HG02763 (cell line): Measurements from ENCODE around the gene KRTAP10-9.
"Not testable (repeated sequence)": the region's sequence is repeated elsewhere in the genome, so short reads cannot be mapped to it uniquely, and the experiment has no call there.

Experiments
- ATAC-seq: cut with Tn5 transposase; IDR thresholded peaks from one replicate; pipeline ENCODE4 v1.9.1; 2021; ENCODE audit warnings: mild to moderate bottlenecking, moderate library complexity; ENCODE audit not compliant: unreplicated experiment

KRTAP10-9 gene

DNA sequence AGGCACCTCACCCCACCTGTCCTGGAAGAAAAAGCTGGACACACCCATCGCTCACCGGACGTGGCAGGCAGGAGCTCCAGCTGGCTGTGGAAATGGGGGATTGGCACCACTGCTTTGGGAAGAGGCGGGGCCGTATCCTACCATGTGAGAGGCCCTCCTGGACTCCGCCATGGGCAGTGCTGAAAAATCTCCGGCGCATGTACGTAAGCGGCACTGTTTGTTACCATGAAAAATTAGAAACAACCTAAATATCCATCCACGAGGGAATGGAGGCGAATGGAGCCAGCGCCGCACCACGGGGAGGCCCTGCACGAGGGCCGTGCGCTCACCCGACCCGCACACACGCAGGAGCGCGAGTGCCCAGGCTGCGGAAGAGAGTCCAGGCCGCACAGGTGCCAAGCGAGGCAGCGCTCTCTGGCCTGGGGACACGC, 11.9 kb upstream of the KRTAP10-9 start:
- no peak for ATAC-seq

- ATAC-seq: no peak
These were observed 11.4 kb upstream of the KRTAP10-9 start for GRCh38 chr21:44615466-44615865.

GRCh38 chr21:44615911-44616590, 10.8 kb upstream of the KRTAP10-9 start:
- no peak for ATAC-seq

GRCh38 chr21:44616591-44616926, 10.3 kb upstream of the KRTAP10-9 start:
- ATAC-seq: no peak

DNA sequence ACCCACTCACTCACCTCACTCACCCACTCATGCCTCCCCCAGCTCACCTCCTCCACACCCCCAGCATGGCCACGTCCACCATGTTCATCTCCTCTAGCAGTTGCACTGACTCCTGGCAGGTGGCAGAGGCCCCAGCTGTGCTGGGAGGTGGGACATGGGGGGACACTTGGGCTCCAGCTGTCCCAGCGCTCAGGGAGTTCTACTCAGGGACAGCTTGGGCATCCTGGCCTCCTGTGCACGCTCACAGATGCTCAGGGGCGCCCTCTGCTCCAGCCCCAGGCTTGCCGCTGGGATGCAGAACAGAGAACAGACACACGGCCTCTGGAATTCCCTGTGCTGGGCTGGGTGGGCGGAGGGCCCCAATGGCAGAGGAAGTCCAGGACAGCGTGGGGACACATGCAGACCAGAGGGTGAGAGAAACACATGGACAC, 9.8 kb upstream of the KRTAP10-9 start:
- no peak for ATAC-seq

DNA sequence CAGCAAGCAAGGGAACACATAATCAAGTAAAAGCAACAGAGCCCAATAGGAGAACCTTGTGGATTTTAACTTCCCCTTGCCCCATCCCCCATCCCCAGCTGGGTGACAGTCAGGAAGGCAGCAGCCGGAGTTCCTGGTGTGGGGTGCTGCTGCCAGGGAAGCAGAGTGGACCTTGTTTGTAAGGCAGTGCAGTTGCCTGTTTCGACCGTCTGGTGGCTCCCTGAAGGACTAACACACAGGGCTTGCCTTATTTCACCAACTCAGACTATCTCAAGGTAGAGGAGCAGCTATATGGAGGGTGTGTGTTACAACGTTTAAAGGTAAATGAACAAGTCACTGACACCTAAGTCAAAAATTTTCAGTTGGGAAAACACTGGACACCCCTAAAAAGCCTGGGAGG, 8.4 kb upstream of the KRTAP10-9 start:
- ATAC-seq: no peak

- no peak for ATAC-seq
These were observed 8.0 kb upstream of the KRTAP10-9 start for GRCh38 chr21:44618909-44619308.

GRCh38 chr21:44619886-44620285, 7.0 kb upstream of the KRTAP10-9 start:
- ATAC-seq: no peak

DNA sequence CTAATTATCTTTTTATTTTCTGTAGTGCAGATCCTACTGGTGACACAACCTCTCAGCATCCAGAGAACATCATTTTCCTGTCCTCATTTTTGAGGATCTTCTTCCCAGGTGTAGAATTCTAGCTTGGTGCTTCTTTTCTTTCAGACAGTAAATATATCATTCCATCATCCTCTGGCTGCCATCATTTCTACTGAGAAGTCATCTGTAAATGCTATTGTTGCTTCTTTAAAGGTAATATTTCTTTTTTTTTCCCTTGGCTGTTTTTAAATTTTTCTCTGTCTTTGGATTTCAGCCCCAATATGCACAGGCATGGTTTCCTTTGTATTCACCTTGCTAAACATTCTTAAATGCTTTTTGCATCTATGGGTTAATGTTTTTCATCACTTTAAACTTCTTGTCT, 3.3 kb upstream of the KRTAP10-9 start:
- ATAC-seq: no peak

DNA sequence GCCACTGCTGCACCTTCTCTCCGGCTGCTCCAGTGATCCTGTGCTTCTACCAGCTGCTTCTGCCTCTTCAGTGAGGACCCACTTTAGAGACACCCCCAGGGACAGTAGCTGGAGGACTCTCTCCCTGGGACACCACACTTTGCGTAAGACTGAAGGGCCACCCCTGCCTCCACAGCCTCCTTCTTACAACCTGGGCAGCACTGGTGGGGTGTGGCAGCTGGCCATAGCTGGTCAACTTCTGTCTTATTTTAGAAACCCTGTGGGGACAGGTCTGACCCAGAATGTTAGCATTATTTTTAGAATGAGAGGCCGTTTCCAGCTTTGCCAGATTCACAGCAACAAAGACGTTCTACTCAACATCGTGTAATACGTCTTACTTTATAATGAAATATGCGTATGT, 1.1 kb upstream of the KRTAP10-9 start:
- no peak for ATAC-seq

DNA sequence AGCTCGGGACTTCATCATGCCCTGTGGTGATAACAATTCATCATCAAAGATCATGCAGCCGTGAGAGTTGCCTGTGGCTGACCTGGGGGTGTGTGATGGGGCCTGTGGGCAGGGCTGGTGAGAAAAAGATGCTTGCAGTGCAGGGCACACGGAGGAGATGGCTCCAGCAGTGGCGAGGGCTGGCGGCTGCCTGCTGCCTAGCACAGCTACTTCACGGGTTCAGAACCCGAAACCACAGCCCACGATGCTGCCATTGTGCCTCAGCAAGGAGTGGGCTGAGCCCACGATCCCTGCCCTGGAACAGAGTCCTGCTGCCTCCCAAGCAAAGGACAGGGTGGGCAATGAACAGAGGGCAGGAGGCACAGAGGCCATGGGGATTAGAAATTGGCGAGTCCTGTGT, 631 bp upstream of the KRTAP10-9 start:
- ATAC-seq: no peak

DNA sequence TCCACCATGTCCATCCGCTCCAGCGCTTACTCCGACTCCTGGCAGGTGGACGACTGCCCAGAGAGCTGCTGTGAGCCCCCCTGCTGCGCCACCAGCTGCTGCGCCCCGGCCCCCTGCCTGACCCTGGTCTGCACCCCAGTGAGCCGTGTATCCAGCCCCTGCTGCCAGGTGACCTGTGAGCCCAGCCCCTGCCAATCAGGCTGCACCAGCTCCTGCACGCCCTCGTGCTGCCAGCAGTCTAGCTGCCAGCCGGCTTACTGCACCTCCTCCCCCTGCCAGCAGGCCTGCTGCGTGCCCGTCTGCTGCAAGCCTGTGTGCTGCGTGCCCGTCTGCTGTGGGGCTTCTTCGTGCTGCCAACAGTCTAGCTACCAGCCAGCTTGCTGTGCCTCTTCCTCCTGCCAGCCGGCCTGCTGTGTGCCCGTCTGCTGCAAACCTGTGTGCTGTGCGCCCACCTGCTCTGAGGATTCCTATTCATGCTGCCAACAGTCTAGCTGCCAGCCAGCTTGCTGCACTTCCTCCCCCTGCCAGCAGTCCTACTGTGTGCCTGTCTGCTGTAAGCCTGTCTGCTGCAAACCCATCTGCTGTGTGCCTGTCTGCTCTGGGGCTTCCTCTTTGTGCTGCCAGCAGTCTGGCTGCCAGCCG, 409 bp downstream of the KRTAP10-9 start:
- ATAC-seq: not testable (repeated sequence)

DNA sequence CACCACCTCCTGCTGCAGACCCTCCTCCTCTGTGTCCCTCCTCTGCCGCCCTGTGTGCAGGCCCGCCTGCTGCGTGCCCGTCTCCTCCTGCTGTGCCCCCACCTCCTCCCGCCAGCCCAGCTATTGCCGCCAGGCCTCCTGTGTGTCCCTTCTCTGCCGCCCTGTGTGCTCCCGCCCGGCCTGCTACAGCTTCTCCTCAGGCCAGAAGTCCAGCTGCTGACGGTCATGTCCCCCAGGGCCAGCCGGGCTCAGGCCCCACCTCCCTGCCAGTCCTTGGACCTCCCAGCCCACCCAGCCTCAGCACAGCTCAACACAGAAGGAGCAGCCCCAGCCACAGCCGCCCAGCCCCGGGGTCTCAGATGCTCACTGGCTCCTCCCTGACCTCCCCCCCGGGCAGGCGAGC, 939 bp downstream of the KRTAP10-9 start:
- not testable (repeated sequence) for ATAC-seq

DNA sequence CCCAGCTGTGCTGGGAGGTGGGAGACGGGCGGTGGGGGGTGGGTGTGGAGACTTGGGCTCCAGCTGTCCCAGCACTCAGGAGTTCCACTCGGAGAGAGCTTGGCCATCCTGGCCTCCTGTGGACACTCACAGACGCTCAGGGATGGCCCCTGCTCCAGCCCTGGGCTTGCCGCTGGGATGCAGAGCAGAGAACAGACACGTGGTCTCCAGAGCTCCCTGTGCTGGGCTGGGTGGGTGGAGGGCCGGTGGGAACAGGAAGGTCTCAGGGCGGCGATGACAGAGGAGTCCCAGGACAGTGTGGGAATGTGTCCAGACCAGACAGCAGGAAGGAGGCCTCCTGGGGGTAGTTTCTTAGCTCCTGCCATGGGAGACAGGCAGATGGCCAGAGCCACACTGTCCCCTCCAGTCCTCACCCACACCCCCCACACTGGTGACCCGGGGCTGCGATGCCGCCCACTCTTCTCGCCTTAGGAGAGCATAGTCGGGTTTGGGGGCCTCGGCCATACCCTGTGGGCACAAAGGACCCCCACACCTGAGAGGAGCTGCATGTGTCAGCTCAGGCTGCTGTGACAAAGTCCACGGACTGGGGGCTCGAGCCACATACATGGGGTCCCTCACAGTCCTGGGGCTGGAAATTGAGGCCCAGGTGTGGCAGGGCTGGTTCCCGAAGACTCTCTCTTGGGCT, 2.0 kb downstream of the KRTAP10-9 start:
- ATAC-seq: no peak

DNA sequence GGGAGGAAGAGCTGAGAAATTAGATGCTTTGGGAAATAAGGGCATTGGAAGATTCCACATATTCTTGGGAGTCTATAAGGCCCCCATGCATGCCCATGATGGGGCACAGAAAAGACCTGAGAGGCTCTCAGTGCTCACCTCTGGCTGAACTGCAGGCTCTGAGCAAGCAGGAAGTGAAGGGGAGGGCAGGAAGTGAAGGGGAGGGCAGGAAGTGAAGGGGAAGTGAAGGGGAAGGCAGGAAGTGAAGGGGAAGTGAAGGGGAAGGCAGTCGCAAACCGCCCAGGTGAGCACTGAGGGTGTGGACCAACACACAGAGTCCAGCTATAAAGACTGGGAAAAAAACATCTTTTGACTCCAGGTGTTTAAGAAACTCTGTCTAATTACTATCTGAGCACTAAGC, 3.5 kb downstream of the KRTAP10-9 start:
- no peak for ATAC-seq

DNA sequence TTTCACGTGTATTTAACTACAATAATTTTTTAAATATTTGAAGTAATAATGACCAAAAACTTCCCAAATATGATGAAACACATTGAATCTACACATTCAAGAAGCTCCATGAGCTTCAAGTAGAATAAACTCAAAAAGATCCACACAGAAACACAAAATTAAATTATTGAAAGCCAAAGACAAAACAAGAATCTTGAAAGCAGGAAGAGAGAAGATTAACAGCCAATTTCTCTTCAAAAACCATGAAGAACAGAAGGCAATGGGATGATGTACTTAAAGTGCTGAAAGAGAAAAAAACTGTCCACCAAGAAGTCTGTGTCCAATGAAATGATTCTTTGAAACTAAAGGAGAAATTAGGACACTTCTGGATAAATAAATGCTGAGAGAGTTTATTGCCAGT, 5.2 kb downstream of the KRTAP10-9 start:
- no peak for ATAC-seq

DNA sequence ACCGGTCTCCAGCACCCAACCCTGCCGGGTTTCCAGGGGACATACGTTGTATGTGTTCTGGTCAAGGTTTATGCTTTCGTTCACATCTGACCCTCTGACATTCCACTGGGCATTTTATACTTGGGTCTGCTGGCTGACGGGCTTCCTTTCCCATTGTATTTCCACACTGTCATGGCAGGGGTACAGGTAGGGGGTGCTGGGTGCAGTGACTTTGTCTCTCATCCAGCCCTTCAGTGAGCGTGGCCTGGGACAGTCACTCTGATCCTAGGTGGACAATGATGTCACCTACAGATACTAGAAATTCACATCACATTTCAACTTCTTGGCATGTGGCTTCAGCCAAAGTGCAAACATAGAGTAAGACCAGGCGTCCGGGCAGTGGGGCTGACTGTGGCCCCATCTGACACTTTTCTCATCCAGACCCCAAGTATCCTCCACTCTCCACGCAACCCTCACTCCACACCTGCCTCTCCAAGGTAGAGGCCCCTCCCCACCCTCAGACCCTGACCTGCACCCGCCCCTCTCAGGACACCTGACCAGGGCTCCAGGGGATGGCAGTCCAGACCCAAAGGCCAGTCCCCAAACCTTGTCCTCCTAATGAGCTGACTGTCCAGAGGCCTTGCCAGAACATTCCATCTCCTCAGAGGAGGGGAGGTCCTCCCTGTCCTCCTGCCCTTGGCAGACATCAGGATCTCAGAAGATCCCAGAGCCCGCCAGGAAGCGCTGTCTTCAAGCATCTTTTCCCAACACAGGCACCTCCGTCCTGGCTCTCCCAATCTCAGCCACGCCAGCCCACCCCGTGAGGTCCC, 9.5 kb downstream of the KRTAP10-9 start:
- ATAC-seq: no peak

GRCh38 chr21:44637018-44637850, 10.3 kb downstream of the KRTAP10-9 start, which contains the start of gene KRTAP10-10:
KRTAP10-10 (plus strand) TSS chr21:44637356; CDS start chr21:44637418, 62 bp downstream.
- no peak for ATAC-seq

DNA sequence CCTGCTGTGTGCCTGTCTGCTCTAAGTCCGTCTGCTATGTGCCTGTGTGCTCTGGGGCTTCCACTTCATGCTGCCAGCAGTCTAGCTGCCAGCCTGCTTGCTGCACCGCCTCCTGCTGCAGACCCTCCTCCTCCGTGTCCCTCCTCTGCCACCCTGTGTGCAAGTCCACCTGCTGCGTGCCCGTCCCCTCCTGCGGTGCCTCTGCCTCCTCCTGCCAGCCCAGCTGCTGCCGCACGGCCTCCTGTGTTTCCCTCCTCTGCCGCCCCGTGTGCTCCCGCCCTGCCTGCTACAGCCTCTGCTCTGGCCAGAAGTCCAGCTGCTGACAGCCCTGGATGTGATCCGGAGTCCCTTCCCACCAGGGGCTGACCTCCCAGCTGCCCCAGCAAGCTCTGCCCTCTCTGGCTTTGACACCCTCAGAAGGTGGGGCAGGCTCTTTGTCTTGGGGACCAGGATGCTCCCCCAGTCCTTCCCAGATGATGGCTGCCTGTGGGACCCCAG, 11.0 kb downstream of the KRTAP10-9 start:
- not testable (repeated sequence) for ATAC-seq
